Ishikawa (cell line): ENCODE measurements around the gene ANKMY1.

ENCODE experiments used
- CEBPB ChIP-seq: IDR thresholded peaks from 2 replicates; pipeline ENCODE4 v1.6.1; 2012
- CREB1 ChIP-seq: IDR thresholded peaks from 2 replicates; pipeline ENCODE4 v1.6.1; 2012; ENCODE audit warnings: low read depth
- EGR1 ChIP-seq: IDR thresholded peaks from 2 replicates; pipeline ENCODE4 v1.6.1; 2012
- EP300 ChIP-seq: IDR thresholded peaks from 2 replicates; pipeline ENCODE4 v1.6.1; 2012; ENCODE audit warnings: borderline replicate concordance
- FOXM1 ChIP-seq: IDR thresholded peaks from 2 replicates; pipeline ENCODE4 v1.6.1; 2012; ENCODE audit warnings: low read depth, borderline replicate concordance
- MAX ChIP-seq: IDR thresholded peaks from 2 replicates; pipeline ENCODE4 v1.6.1; 2012
- NFIC ChIP-seq: IDR thresholded peaks from 2 replicates; pipeline ENCODE4 v1.6.1; 2012
- RAD21 ChIP-seq: IDR thresholded peaks from 2 replicates; pipeline ENCODE4 v1.6.1; 2012; ENCODE audit warnings: low read depth
- REST ChIP-seq: IDR thresholded peaks from 2 replicates; pipeline ENCODE4 v1.6.1; 2012; ENCODE audit warnings: low read depth, mild to moderate bottlenecking
- TAF1 ChIP-seq: IDR thresholded peaks from 2 replicates; pipeline ENCODE4 v1.6.1; 2012; ENCODE audit warnings: low read depth, mild to moderate bottlenecking
- TCF12 ChIP-seq: IDR thresholded peaks from 2 replicates; pipeline ENCODE4 v1.6.1; 2012; ENCODE audit warnings: low read depth
- TEAD4 ChIP-seq: IDR thresholded peaks from 2 replicates; pipeline ENCODE4 v1.6.1; 2012
- USF1 ChIP-seq: IDR thresholded peaks from 2 replicates; pipeline ENCODE4 v1.6.1; 2012
- YY1 ChIP-seq: IDR thresholded peaks from 2 replicates; pipeline ENCODE4 v1.6.1; 2012; ENCODE audit warnings: low read depth
- ZBTB7A ChIP-seq: IDR thresholded peaks from 2 replicates; pipeline ENCODE4 v1.6.1; 2012; ENCODE audit warnings: low read depth

The ANKMY1 gene

GRCh38 chr2:240557808-240558207 is at the start of gene ANKMY1:
Gene ANKMY1 (minus strand): TSS chr2:240557988. CDS start chr2:240557335, 653 bp downstream.
- TF ChIP-seq MAX (no peak; the same call in none of the 2 replicates), EP300 (no peak), TAF1 (peak; percentile 35; the same call in 1 of the 2 replicates)

- TF ChIP-seq TAF1, result no peak
- TF ChIP-seq REST, result no peak
- no peak for TF ChIP-seq EP300
- TF ChIP-seq TEAD4, result no peak
- no peak for TF ChIP-seq MAX
- no peak for TF ChIP-seq TCF12
- no peak for TF ChIP-seq CREB1
- TF ChIP-seq USF1, result no peak
- no peak for TF ChIP-seq YY1
- TF ChIP-seq ZBTB7A, result no peak
- TF ChIP-seq FOXM1, result no peak
- no peak for TF ChIP-seq EGR1
- no peak for TF ChIP-seq CEBPB
Observed at GRCh38 chr2:240605867-240606743, 48.3 kb upstream of the ANKMY1 start.

- TF ChIP-seq RAD21, result no peak
- TF ChIP-seq TAF1, result no peak
- TF ChIP-seq NFIC, result no peak
- TF ChIP-seq ZBTB7A, result no peak
- TF ChIP-seq EP300, result no peak
- TF ChIP-seq TCF12, result no peak
- TF ChIP-seq MAX, result no peak
- no peak for TF ChIP-seq FOXM1
- TF ChIP-seq USF1, result no peak
- TF ChIP-seq CEBPB, result no peak
- TF ChIP-seq REST, result no peak
- TF ChIP-seq EGR1, result no peak
- no peak for TF ChIP-seq YY1
- no peak for TF ChIP-seq TEAD4
- TF ChIP-seq CREB1, result no peak
Observed at GRCh38 chr2:240604939-240605716, 47.3 kb upstream of the ANKMY1 start.

- TF ChIP-seq TAF1, result no peak
- TF ChIP-seq NFIC, result peak; percentile 97
- TF ChIP-seq CREB1, result no peak
- TF ChIP-seq REST, result peak; percentile 74
- TF ChIP-seq ZBTB7A, result no peak
- TF ChIP-seq RAD21, result peak; percentile 62
Observed at GRCh38 chr2:240604291-240604938, 46.6 kb upstream of the ANKMY1 start.
